Mesothelial cell of epicardium (in vitro differentiated cells): ENCODE measurements around the gene ZIC1. TPM values are rescaled to one million over a fixed set of nuclear protein-coding genes. Genes with fewer than 3 reads are reported as not detected.

Experiments used
- DNase-seq, 2 experiments: peaks; one replicate each; pipeline ENCODE4 v3.0.0; 2021; ENCODE audit warnings: low spot score in 2 of 2; ENCODE audit not compliant: unreplicated experiment in 2 of 2
- H3K27ac Mint-ChIP-seq: 2 replicates; pipeline ENCODE4 v1.8.0; 2021; ENCODE audit warnings: mixed read lengths
- H3K27me3 Mint-ChIP-seq: 2 replicates; pipeline ENCODE4 v1.8.0; 2021; ENCODE audit warnings: low read depth, mixed read lengths
- H3K36me3 Mint-ChIP-seq: 2 replicates; pipeline ENCODE4 v1.8.0; 2021; ENCODE audit warnings: mixed read lengths
- H3K4me1 Mint-ChIP-seq: 2 replicates; pipeline ENCODE4 v1.8.0; 2021; ENCODE audit warnings: mixed read lengths
- H3K4me3 Mint-ChIP-seq: 2 replicates; pipeline ENCODE4 v1.8.0; 2021; ENCODE audit warnings: mild to moderate bottlenecking, moderate library complexity, mixed read lengths
- H3K9me3 Mint-ChIP-seq: 2 replicates; pipeline ENCODE4 v1.8.0; 2021; ENCODE audit warnings: mixed read lengths
- CTCF ChIP-seq: fragments of 200-600 bp; sonication (generic); IDR thresholded peaks from one replicate; pipeline ENCODE4 v1.5.0; 2021; ENCODE audit warnings: antibody characterized with exemption; ENCODE audit not compliant: unreplicated experiment
- total RNA-seq: library from RNA; stranded (reverse); gene quantifications from 3 replicates; pipeline ENCODE4 v1.2.1, GENCODE V29; 2021

ZIC1 gene
- total RNA-seq, 1 donor from 2014 or later = 0.22 TPM

- Mint-ChIP-seq H3K4me3 (no peak overlapping the region), H3K27ac (no peak overlapping the region), H3K9me3 (no peaks in the 10 kb centered on the region), H3K27me3 (peaks cover 100% of the 10 kb centered on the region), H3K4me1 (peaks cover 5% of the 10 kb centered on the region), H3K36me3 (no peaks in the 10 kb centered on the region)
- no peak for TF ChIP-seq CTCF
- no peak for DNase-seq
Observed at GRCh38 chr3:147404000-147404799, 5.0 kb upstream of the ZIC1 start.

GRCh38 chr3:147404800-147405230 is 4.3 kb upstream of the ZIC1 start:
- Mint-ChIP-seq H3K4me3 (no peak overlapping the region), H3K27ac (no peak overlapping the region), H3K36me3 (no peaks in the 10 kb centered on the region), H3K4me1 (peaks cover 9% of the 10 kb centered on the region), H3K9me3 (no peaks in the 10 kb centered on the region), H3K27me3 (peaks cover 100% of the 10 kb centered on the region)
- DNase-seq = no peak
- no peak for TF ChIP-seq CTCF

GRCh38 chr3:147405231-147406027 is 3.7 kb upstream of the ZIC1 start:
- Mint-ChIP-seq H3K9me3 (no peaks in the 10 kb centered on the region), H3K27ac (no peak overlapping the region), H3K4me1 (peaks cover 9% of the 10 kb centered on the region), H3K36me3 (no peaks in the 10 kb centered on the region), H3K4me3 (no peak overlapping the region), H3K27me3 (peaks cover 99% of the 10 kb centered on the region)
- TF ChIP-seq CTCF = no peak
- DNase-seq = no peak

- Mint-ChIP-seq H3K4me3 (no peak within 1 kb of the TSS), H3K36me3 (no peaks in the 10 kb centered on the region), H3K4me1 (peaks cover 13% of the 10 kb centered on the region), H3K27ac (no peak within 1 kb of the TSS), H3K27me3 (peaks cover 99% of the 10 kb centered on the region), H3K9me3 (no peaks in the 10 kb centered on the region)
- no peak for TF ChIP-seq CTCF
- no peak for DNase-seq
Observed at GRCh38 chr3:147406028-147406931, 2.9 kb upstream of the ZIC1 start, which contains the start of gene ZIC4. Gene ZIC4, minus strand, starts transcription at chr3:147406543. Its CDS starts 3,746 bp downstream, at chr3:147402797.

GRCh38 chr3:147407114-147407497 is 2.1 kb upstream of the ZIC1 start:
- no peaks in the 10 kb centered on the region for H3K36me3 Mint-ChIP-seq
- peaks cover 13% of the 10 kb centered on the region for H3K4me1 Mint-ChIP-seq
- TF ChIP-seq CTCF = no peak
- H3K4me3 Mint-ChIP-seq = no peak overlapping the region
- no peak overlapping the region for H3K27ac Mint-ChIP-seq
- H3K27me3 Mint-ChIP-seq = peaks cover 99% of the 10 kb centered on the region
- DNase-seq = no peak
- H3K9me3 Mint-ChIP-seq = no peaks in the 10 kb centered on the region
